ENCODE measurements around the gene DSG1. TPM values are rescaled to one million over a fixed set of nuclear protein-coding genes. Genes with fewer than 3 reads are reported as not detected.

Gene DSG1
- total RNA-seq, 2 donors from 2014 or later, result 4.2 to 4.7 TPM

DNA sequence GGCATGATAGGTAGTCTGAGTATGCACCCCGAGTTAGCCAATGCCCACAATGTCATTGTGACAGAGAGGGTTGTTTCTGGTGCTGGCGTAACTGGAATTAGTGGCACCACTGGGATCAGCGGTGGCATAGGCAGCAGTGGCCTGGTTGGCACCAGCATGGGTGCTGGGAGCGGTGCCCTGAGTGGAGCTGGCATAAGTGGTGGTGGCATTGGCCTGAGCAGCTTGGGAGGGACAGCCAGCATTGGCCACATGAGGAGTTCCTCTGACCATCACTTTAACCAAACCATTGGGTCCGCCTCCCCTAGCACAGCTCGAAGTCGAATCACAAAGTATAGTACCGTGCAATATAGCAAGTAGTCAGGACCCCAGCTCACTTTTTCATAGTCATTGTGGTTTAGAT, 37.0 kb downstream of the DSG1 start:
- Histone ChIP-seq H3K4me1 (no peaks in the 10 kb centered on the region), H3K4me3 (no peak overlapping the region), H3K27me3 (no peaks in the 10 kb centered on the region), H3K27ac (no peak overlapping the region), H3K9me3 (no peaks in the 10 kb centered on the region), H3K36me3 (no peaks in the 10 kb centered on the region)
- no peak for TF ChIP-seq CTCF (IDR thresholded peaks at IDR 0.05)
- no peak for DNase-seq (ENCODE audit: low spot score)

GRCh38 chr18:31356025-31356424, 38.1 kb downstream of the DSG1 start:
- Histone ChIP-seq H3K9me3 (no peaks in the 10 kb centered on the region), H3K4me1 (no peaks in the 10 kb centered on the region), H3K4me3 (no peak overlapping the region), H3K36me3 (no peaks in the 10 kb centered on the region), H3K27me3 (no peaks in the 10 kb centered on the region), H3K27ac (no peak overlapping the region)
- no peak for DNase-seq (ENCODE audit: low spot score)
- no peak for TF ChIP-seq CTCF (IDR thresholded peaks at IDR 0.05)

DNA sequence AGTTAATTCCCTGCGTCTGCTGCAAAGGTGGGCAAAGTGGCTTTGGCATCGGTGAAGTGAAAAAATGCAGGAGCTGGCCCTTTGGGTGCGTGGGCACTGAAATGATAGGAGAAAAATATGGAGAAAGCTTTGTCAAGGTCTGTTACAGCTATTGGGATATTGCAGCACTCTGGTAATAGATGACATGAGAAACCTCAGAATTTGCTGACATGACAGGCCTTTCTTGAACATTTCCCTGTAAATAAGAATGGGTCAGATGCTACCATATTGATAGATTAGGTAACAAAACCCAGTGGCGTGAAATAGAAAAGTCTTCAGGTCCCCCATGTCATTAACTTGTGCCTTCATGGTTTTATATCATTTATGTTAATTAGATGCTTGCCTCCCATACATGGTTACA, 46.2 kb downstream of the DSG1 start:
- no peaks in the 10 kb centered on the region for H3K36me3 ChIP-seq
- H3K27me3 ChIP-seq, result no peaks in the 10 kb centered on the region
- H3K4me1 ChIP-seq, result no peaks in the 10 kb centered on the region
- H3K9me3 ChIP-seq, result no peaks in the 10 kb centered on the region
- DNase-seq (ENCODE audit: low spot score), result no peak
- no peak overlapping the region for H3K4me3 ChIP-seq
- H3K27ac ChIP-seq, result no peak overlapping the region
- TF ChIP-seq CTCF (IDR thresholded peaks at IDR 0.05), result no peak

- H3K36me3 ChIP-seq, result no peaks in the 10 kb centered on the region
- TF ChIP-seq CTCF (IDR thresholded peaks at IDR 0.05), result no peak
These were observed 51.5 kb downstream of the DSG1 start for GRCh38 chr18:31369478-31369877.

DNA sequence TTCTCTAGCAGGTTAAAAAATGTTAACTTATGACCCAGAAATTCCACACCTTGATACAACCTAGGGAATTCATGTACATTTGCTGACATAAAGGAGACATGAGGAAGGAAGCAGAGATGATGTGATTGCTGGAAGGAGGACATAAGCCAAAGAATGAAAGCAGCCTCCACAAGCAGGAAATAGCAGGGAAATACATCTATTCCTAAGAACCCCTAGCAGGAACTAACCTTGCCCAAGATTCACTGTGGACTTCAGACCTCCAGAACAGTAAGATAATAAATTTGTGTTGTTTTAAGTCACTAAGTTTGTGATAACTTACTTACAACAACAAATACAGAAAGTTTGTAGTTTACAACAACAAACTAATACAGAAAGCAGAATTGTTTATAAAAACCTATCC, 54.0 kb downstream of the DSG1 start:
- Histone ChIP-seq H3K27me3 (no peaks in the 10 kb centered on the region), H3K36me3 (no peaks in the 10 kb centered on the region), H3K9me3 (no peaks in the 10 kb centered on the region), H3K4me1 (no peaks in the 10 kb centered on the region), H3K4me3 (no peak overlapping the region), H3K27ac (no peak overlapping the region)
- no peak for DNase-seq (ENCODE audit: low spot score)
- no peak for TF ChIP-seq CTCF (IDR thresholded peaks at IDR 0.05)

More at GRCh38 chr18:31369478-31369877, 51.5 kb downstream of the DSG1 start:
- H3K9me3 ChIP-seq, result no peaks in the 10 kb centered on the region
- H3K4me1 ChIP-seq, result no peaks in the 10 kb centered on the region
- H3K27me3 ChIP-seq, result no peaks in the 10 kb centered on the region
- DNase-seq (ENCODE audit: low spot score), result no peak
- no peak overlapping the region for H3K27ac ChIP-seq
- H3K4me3 ChIP-seq, result no peak overlapping the region

DNA sequence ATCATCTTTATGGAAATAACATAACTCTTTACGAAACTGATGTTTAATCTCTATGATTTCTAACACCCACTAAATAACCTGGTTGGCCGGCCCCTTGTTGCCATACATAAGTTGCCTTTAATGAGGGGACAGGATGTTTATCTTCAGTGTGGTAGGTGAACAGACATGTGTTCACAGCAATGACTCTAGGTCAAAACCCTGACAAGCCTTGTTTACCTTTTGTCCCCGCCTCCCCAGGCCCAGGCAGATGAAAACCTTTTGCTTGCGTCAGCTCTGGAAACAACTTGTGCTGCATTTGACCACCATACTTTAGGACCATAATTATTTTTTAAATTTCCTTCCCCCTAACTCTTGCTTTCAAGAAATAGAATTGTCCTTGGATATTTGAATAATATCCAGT, 55.7 kb downstream of the DSG1 start:
- no peaks in the 10 kb centered on the region for H3K27me3 ChIP-seq
- DNase-seq (ENCODE audit: low spot score), result no peak
- no peak for TF ChIP-seq CTCF (IDR thresholded peaks at IDR 0.05)
- H3K9me3 ChIP-seq, result no peaks in the 10 kb centered on the region
- no peak overlapping the region for H3K27ac ChIP-seq
- H3K36me3 ChIP-seq, result no peaks in the 10 kb centered on the region
- no peaks in the 10 kb centered on the region for H3K4me1 ChIP-seq
- H3K4me3 ChIP-seq, result no peak overlapping the region
